HG02970 (cell line): ENCODE results near the gene CHFR.
"Not testable (repeated sequence)": the region's sequence is repeated elsewhere in the genome, so short reads cannot be mapped to it uniquely, and the experiment has no call there.

Experiments
- ATAC-seq: cut with Tn5 transposase; IDR thresholded peaks from one replicate; pipeline ENCODE4 v1.9.1; 2021; ENCODE audit warnings: mild to moderate bottlenecking, moderate library complexity, moderate number of reproducible peaks; ENCODE audit not compliant: unreplicated experiment, low FRiP score

Gene CHFR

DNA sequence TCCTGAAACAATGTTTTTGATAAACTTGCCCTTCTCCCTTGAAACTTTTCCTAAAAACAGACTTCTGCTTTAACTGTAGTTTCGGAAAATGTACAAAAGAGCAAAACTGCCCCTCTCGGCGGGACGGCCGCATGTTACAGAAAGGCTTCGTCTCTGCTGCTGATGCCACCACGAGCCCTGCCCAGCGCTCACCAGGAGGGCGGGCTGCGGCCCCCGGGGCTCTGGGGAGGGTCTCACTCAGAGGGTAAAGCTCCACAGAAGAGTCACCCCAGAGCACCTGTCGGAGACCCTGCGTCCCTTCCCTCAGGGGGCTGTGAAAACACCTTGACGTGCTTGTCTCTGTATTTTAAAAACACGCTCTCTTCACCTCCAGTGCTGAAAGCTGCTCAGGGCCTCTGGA lies 46.3 kb downstream of the CHFR start:
- ATAC-seq = no peak

DNA sequence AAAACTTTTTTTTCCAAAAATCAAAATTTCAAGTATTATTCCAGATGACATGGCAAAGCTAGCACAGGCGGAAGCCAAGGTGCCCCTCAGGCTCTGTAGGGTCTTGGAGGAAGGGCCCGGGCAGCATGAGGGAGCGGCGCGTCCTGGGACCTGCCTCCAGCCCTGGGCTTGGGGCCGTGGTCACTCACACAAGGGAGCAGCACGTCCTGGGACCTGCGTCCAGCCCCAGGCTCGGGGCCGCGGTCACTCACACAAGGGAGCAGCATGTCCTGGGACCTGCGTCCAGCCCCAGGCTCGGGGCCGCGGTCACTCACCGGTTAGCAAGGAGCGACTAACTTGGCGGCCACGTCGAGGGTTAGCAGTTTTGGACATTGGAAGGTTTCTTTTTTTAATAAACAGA lies 46.9 kb downstream of the CHFR start:
- ATAC-seq = no peak

DNA sequence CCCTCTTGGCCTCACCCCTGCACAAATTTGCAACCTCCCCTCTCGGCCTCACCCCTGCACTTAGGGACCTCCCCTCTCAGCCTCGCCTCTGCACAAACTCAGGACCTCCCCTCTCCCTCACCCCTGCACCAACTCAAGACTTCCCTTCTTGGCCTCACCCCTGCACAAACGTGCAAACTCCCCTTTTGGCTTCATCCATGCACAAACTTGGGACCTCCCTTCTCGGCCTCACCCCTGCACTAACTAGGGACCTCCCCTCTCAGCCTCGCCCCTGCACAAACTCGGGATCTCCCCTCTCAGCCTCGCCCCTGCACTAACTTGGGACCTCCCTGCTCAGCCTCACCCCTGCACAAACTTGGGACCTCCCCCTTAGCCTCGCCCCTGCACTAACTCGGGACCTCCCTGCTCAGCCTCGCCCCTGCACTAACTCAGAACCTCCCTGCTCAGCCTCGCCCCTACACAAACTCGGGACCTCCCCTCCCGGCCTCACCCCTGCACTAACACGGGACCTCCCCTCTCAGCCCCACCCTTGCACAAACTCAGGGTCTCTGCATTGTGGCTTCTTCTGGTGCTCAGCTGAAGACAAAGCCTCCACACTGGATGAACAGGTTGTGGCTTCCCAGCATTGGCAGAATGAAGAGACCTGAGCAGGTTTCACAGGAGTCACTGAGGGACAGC lies 47.7 kb downstream of the CHFR start:
- ATAC-seq = no peak

DNA sequence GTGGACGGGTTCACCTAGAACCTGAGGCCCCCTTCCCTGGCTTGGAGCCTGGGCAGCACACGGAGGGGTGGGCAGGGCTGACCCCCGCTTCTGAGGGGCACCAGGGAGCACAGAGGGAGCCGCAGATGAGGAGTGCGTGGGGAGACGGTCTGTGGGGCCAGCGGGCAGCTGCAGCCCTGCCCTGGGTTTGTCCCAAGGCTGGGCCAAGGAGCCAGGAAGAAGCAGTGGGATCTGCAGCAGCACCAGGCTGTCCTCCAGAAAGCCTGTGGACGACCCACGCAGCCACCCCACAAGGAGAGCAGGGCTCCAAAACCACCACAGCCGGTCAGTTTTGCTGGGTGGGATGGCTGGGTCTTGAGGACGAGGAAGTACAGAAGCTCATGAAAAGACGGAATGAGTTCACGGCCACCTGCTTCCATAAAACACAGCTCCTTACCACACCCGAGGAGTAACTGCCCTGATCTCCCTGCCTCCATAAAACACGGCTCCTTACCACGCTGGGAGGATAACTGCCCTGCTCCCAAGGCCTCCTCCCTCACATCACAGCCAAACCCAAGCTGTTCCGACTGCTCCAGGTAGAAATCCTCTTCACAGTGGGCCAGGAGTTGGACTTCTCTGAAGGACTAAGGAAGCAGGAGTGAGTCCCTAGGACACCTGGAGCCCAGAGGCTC lies 48.9 kb downstream of the CHFR start:
- ATAC-seq = no peak

DNA sequence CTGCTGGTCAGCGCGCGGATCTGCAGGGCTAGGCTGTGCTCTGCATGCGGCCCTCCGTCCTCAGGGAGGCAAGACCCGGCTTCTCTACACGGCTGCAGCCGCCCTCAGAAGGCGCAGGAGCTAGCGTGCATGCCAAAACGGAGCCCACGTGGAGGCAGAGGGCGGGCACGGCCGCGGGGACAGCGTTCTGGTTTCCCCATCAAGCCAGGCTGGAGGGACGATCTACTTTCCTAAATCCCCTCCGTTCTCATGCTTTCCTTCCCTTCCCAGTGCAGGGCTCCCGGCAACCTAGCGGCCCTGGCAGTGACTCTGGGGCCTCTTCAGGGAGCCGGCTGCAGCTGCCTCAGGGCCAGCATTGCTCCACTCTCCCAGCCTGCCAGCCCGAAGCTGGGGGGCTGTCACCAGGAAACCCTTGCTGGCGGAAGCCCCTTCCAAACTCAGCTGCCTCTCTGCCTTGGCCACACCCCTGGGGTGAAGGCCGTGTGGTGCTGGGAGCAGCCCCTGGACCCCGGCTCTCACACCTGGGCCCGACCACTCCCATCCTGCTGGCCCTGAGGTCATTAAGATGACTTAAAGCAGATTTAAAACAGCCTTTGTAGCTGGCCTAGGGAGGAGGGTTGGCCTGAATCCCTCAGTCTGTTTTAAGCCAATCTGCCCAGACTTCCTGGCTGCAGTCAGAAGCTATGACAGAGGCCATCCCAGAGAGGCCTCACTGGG lies 49.6 kb downstream of the CHFR start:
- no peak for ATAC-seq

DNA sequence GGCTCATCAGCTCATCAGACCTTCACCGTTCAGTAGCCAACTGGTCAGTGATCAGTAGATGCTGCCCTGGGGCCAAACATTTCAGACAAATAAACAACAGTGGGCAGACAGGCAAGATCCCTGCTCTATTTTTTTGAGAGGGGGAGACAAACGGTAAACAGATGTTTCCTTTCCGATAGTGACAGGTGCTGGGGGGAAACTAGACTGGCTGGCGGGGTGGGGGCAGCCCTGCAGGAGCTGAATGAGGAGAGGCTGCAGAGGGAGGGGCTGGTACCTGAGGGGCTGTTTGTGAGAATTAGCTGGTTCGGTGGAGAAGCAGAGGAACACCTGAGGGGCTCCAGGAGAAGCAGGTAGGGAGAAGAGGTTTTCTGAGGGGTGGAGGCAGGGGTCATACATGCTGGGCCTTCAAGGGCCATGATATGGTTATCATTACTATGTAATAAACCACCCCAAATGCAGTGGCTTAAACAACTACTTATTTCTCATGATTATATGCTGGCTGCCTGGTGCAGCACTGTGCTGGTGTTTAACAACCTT lies 50.5 kb downstream of the CHFR start:
- ATAC-seq = no peak

DNA sequence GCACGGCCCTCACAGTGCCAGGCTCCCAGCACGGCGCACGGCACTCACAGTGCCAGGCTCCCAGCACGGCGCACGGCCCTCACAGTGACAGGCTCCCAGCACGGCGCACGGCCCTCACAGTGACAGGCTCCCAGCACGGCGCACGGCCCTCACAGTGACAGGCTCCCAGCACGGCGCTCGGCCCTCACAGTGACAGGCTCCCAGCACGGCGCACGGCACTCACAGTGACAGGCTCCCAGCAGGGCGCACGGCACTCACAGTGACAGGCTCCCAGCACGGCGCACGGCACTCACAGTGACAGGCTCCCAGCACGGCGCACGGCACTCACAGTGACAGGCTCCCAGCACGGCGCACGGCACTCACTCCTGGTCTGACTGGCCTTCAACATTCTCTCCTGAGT lies 51.2 kb downstream of the CHFR start:
- ATAC-seq = not testable (repeated sequence)

DNA sequence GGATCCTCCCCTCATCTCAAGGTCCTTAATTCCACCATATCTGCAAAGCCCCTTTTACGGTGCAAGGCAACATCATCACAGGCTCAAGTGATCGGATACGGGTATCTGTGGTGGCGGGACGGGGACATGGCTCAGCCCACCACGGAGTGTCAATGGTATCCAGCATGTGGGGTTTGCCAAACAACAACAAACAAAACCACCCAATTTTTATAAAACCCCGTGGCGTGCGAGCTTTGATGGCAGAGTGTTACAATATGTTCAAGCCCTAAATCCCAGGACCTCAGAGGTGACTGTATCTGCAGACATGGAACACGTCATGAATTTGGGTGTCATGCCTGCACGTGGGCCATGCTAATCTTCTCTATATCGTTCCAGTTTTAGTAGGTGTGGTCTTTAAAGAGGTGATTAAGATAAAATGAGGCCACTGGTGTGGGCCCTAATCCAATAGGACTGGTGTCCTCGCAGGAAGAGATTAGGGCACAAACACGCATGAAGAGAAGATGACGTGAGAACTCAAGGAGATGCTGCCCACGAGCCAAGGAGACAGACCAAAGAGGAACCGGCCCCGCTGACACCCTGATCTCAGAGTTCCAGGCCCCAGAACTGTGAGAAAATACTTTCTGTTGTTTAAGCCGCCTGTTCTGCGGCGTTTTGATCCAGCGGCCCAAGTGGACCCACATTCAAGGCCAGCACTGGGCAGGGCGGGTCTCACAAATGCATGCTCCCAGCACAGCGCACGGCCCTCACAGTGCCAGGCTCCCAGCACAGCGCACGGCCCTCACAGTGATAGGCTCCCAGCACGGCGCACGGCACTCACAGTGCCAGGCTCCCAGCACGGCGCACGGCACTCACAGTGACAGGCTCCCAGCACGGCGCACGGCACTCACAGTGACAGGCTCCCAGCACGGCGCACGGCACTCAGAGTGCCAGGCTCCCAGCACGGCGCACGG lies 52.1 kb downstream of the CHFR start:
- no peak for ATAC-seq

DNA sequence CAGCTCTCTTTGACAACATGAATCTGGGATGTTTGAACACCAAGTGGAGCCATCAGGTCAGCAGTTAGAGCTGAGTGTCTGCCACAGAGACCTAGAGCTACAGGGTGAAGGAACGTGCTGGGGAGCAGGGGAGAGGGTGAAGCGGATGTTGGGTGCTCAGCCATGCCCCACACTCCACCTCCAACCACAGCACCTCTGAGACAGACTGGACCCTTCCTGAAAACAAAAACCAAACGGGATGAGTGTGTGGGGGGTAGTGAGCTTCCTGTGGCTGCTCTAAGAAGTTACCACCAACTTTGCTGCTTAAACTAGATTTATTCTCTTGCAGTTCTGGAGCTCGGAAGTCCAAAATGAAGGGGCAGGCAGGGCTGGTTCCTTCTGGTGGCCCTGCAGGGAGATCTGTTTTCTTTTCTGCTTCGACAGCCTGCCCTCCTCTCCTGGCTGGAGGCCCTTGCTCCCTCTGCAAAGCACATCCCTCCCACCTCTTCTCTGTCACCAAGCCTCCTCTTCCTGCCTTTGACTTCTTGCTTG lies 53.2 kb downstream of the CHFR start:
- ATAC-seq = no peak

DNA sequence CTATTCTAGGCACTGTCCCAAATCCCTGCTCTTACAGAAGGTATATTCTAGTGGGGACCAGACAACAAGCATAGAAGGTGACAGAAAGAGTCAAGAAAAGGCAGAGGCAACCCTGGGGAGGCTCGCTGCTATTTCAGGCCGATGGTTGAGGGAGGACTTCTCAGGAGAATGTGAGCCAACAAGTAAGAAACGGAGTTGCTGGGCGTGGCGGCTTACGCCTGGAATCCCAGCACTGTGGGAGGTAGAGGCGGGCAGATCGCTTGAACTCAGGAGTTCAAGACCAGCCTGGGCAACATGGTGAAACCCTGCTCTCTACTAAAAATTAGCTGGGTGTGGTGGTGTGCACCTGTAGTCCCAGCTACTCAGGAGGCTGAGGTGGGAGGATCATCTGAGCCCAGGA lies 54.1 kb downstream of the CHFR start:
- ATAC-seq = no peak

DNA sequence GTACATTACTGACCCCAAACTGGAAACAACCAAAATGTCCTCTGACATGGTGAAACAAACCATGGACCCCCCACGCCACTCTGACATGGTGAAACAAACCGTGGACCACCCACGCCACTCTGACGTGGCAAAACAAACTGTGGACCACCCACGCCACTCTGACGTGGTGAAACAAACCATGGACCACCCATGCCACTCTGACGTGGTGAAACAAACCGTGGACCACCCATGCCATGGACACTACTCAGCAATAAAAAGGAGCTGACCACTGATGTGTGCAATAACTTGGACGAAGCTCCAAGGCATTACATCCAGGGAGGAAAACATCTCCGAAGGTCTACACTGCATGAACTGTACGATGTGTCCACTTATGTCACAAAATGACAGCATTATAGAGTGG lies 55.6 kb downstream of the CHFR start:
- ATAC-seq = no peak

DNA sequence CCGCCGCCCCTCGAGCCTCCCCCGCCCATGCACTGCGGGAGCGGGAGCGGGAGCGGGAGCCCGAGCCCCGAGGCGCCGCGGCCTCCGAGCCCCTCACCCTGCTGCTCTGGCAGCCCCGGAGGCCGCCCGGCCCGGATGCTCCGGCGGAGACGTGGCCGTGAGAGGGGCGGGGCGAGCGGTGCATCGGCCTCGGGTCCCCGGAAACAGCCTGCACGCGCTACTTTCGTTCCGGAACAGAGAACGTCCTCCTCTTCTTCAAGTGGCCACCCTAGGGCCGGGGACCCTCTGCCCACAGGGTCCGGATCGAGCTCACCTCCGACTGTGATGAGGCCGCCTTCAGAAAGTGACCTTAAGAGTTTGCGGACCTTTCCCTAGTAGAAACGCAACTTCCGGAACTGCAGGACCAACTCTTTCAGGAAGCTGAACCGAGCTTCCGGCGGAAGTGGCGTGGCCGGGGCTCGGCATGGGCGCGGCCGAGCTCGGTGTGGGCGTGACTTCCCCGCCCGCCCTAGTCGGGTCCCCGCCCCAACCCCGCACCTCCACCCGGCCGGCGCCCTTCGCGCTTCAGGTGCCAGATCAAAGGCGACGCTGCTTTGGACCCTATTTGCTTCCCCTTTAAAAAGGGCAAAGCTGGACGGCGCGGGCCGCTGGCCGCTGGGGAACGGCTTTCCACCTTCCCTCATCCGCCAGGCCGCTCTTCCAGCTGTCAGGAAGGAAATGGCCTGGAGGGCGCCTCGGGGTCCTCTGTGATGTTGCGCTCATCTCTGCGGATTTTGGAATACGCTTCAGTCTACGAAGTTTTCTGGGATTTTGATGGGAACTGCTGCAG lies 58.5 kb downstream of the CHFR start, which contains the start of gene GOLGA3:
Gene GOLGA3 (minus strand): TSS at position 164 of the 829 bp plus-strand sequence. CDS start 6,741 bp downstream, outside the sequence.
- peak; percentile 93 for ATAC-seq

DNA sequence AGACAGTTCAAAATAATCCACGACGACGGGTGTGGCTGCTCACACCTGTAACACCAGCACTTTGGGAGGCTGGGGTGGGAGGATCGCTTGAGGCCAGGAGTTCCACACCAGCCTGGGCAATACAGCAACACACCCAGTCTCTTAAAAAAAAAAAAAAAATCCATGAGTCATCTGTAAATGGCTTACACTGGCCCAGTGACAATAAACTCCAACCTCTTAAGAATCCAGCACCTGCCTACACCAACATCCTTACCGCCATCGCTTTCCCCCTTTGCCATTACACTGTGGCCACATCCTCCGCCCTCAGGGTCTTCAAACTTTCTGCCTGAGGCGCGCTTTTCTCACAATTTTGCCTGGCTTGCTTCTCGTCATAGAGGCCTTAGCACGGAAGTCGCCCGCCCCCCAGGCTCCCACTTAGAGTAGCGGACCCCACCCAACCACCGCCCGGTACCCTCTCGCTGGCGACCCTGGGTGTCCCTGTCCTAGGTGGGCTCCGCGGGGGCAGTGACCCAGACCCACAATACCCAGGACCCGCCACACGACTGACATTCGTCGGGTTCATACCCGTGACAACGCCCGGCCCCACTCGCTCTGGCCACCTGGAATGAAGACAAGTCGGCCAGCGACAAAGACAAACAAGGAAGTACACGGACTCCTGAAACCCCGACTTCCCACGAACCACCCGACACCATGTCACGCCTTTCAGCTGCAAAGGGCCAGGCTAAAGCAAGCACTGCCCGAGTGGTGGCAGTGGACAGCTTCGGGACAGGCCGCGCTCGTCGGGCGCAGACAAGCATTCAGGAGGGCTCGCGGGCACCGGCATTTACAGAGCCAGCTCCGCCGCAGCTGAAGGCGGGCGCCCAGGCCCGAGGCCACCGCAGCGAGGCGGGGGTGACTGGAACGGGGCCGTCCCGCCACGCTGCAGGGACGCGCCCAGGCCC lies 59.4 kb downstream of the CHFR start:
- peak; percentile 17 for ATAC-seq

DNA sequence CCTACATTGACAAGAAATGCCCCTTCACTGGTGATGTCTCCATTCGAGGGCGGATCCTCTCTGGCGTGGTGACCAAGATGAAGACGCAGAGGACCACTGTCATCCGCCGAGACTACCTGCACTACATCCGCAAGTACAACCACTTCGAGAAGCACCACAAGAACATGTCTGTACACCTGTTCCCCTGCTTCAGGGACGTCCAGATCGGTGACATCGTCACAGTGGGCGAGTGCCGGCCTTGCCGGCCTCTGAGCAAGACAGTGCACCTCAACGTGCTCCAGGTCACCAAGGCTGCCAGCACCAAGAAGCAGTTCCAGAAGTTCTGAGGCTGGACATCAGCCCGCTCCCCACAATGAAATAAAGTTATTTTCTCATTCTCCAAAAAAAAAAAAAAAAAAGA lies 61.5 kb downstream of the CHFR start:
- no peak for ATAC-seq

DNA sequence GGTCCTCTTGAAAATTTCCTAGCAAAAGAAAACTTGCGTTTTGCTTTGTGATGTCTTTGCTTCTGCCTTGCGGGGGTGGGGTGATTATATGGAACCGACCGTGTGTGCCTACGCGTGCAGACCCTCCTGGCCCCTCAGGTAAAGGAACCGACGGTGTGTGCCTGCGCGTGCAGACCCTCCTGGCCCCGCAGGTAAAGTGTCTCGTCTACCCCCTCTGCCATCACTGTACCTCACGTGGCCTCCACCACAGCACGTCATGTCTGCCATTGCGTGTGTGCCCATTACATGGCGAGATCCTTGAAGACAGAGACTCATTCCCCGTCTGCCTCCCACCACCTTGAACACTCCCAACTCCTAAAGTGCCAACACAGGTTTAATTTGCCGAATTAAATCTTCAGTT lies 62.3 kb downstream of the CHFR start:
- ATAC-seq = no peak

DNA sequence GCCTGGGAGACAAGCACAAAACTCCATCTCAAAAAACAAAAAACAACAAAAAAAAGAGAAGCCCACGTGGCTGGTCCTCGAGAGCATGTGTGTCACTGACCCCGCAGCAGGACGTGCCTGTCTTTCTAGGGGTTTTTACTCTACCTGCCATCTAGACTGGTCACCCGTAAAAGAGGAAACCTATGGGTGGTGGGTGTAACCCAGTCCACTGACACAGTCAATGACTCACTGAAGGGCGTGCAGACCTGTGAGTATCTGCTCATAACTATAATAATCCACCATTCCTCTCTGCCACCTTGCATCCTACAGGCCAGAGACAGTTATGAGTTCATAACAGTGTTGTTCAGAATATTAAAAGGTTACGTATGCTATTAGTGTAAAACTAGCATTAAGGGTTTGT lies 63.4 kb downstream of the CHFR start:
- ATAC-seq = no peak

DNA sequence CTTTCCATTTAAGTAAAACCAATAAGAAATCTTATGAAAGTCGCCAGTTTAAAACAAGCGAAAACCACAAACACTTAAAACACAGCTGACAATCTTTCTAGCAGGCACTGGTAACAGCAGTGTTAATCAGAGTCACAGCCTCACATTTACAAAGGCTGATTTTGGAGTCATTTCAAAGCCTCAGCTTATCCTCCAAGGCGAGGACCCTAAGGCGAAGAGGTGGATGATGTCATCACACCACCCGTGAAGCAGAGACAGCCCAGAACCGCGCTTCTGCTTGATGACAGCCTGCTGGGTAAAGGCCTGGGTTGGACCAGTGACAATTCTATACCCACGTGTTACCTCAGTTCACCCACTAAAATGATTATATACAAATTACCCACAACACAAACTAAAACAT lies 68.8 kb downstream of the CHFR start:
- no peak for ATAC-seq

DNA sequence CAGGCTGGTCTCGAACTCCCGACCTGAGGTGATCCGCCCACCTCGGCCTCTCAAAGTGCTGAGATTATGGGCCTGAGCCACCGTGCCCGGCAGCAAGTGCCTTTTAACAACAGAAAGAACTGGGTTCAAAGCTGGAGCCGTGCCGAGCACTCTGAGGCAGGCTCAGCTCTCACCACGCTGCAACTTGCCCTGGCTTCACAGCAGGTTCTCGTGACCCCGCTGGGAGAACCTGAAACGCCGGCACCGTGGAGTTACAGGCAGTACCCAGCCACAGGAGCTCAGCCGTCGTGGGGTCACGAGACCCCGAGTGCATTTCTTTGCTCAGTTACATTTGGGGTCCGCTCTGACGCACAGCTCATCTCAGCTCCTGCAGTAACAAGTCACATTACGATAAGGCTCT lies 73.2 kb downstream of the CHFR start:
- no peak for ATAC-seq
